ENCODE results near the gene INPP4A.

Gene INPP4A

DNA sequence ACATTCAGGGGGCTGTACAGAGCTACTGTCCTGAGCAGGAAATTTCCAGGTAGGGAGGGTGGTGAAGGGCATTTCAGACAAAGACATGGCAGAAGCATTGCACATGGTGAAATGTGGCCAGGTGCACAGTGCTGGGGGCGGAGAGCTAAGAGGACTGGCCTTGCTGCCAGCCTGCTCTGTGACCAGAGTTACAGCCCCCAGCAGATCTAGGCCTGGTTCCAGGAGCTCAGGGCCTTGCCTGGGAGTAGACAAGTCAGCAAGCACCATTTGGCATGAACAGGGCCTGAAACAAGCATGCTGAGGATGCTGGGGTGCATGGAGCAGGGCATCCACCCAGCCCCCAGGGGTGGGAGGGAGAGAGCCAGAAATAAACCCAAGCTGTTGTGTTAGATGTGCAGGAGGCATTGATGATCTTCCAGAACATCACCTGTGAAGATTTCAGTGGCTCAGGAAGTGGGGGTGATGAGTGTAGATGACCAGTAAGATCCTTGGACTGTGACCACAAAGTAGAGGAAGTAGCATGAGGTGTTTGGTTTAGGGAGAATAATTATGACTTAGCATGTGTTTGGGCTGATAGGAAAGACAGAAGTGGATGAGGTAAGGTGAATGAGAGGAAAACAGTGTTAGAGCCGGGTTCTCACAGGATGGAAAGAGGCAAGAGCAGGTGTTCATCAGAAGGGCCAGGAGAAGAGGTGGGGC is 102.6 kb downstream of the INPP4A start:
- DNase-seq = peak; percentile 20

DNA sequence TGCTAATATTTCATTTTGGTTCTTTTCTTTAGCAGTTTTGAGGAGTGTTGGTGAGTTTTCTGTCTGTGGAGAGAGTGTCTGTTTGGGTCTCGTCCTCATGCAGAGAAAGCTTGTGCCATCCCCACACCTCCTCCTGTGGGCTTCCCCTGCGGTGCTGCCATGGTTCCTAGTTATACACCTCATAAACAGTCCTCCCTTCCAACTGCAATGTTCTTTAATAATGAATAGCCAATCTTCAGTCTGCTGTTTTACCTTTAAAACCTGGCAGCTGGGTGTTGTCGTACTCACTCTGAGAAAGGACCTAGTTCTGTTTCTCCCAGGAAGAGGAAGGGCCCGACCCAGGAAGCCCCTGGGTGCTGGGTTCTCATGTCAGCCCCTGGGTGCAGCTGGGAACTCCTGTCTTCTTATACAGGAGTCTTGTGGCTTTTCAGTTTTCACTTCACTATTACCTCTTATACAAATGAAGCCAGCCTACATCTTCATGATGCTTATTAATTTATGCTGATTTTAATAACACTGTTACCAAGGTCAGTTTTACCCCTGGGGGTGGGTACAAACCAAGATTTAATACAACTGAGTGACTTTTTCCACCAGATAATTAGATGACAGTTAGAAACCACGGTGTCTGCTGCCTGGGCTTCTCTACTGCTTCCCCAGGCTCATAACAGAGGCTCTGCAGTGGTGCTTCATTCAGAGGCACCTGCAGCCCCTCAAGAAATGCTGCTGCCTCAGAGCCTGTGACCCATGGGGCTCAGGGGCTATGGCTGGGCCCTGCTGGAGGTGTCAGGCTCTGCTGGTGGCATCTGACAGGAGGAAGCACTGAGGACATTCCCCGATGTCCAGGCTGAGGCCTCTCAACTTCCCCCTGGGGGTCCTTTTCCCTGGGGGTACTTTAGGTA is 104.5 kb downstream of the INPP4A start:
- DNase-seq = no peak

DNA sequence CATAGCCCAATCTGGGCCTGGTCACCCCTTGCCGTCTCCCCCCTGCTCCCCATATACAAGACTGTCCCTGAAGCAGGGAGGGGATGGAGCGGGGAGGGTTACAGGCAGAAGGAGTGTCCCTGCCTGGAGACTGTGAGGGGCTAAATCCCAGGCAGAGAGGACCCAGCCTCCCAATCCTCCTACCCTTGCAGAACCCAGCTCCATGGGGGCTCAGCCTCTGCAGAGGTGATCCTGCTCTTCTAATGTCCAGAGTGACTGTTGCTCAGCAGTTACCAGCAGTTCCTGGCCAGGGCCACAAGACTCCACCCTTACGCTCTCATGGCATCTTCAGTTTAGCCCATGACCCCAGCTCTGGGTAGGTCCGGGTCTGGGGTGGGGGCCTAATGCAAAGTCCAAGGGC is 105.5 kb downstream of the INPP4A start:
- DNase-seq = no peak

DNA sequence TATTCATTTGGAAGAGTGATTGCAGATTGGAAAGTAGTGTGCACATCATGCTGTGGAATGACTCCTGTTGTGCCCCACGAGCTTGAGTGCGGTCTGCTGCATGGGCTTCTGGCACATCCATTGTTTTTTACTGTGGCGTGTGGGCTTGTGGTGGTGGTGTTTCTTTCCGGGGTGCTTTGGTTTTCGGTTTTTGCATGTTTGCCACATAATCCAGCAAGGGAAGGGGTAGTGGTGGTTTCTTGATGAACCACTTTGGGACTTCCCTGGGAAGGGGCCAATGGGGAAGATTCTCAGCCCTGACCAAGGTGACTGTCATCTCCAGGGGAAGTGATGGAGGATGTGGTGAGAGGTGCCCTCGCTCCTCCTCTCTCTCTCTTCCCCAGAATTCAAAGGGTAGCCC is 106.7 kb downstream of the INPP4A start:
- DNase-seq = no peak

DNA sequence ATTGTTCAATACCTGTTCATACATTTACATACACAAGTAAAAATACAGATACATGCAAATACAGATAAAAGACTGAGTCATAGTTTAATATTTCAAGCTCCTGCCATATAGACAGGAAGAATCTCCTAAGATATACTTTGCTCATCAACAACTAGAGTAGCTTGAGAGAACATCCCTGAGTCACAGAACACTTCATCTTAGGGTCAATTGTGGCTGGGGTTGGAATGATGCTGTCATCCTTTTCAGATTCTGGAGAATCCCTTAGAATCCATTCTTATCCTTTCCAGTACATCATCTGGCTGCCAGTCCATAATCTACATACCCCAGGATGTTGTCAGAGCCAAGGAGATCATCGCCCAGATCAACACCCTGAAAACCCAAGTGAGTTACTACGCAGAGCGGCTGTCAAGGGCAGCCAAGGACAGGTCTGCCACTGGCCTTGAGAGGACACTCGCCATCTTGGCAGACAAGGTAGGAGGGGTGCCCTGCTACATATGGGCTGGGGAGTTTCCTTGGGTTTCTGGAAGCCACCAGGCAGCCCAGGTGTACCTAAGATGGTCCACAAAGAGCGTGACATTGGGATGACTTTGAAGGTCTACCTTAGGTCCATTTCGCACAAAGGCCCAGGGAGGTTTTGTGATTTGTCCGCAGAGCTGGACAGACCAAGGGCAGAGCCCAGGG is 108.0 kb downstream of the INPP4A start:
- no peak for DNase-seq

DNA sequence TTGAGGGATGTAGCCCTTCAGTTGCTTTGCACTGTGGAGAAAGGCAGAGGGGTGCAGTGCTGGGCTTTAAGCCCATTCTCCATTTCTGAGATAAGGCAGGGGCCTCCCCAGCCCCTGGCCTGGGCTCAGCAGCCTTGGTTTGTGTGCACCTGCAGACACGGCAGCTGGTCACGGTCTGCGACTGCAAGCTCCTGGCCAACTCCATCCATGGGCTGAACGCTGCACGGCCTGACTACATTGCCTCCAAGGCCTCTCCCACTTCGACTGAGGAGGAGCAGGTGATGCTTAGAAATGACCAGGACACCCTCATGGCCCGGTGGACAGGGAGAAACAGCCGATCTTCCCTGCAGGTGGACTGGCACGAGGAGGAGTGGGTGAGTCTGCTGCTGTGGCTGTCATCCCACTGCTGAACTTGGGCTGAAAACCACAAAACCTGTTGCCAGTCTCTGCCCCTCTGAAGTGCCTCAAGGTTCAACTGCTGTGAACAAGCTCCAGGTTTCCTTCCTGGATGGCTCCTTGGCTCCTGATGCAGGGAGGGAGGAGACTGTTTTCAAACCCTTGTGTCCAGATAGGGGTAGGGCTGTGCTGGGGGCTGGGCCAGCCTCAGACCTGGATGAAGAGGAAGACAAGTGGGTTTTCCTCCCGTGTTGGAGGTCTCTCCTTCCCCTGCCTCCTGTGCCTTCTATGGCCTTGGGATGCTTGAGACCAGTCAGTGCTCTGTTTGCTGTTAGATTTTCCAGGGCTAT is 109.6 kb downstream of the INPP4A start:
- DNase-seq = no peak

DNA sequence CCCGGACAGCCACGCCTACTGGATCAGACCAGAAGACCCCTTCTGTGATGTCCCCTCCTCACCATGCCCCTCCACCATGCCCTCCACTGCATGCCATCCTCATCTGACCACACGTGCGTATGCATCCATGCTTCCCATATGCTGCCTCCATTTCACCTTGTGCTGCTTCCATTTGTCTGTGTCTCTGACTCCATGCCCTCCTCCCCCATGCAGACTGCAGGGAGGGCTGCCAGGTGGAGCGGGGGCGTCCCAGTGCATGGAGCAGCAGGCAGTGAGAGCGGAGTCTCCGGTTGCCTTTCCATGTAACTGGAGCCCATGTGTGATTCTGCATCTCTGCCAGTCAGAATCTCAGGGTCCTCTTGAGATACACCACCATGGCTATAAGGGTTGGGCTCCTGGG is 111.0 kb downstream of the INPP4A start:
- DNase-seq = no peak

DNA sequence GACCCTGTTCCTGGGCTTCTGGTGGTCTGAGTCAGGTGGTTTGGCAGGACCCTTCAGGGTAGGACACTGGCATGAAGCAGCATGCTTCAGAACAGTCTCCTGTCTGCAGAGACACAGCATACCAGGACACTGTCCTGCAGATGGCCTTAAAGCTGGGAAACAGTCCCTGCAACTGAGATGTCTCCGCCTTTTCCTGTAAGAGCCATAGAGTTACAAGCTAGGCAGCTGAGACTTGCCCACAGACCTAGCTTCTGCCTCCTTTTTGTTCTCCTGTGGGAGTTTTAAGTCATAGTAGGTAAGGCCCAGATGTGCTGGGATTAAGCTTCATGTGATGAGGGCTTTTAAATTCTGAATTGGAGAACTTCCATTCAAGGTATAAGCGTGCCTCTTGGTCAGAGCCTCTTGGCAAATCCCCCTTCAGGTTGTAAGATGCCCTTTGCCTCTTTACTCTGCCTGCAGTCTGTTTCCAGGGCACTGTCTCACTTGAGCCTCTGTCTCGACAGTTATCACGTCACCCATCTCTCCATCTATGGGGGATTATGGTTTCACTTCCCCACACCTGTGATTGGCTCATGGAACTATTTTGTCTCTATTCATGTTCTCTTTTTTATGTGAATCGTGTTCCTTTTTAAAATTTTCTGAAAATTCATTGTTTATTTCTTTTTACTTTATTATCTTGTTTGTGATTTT is 111.8 kb downstream of the INPP4A start:
- DNase-seq = no peak

DNA sequence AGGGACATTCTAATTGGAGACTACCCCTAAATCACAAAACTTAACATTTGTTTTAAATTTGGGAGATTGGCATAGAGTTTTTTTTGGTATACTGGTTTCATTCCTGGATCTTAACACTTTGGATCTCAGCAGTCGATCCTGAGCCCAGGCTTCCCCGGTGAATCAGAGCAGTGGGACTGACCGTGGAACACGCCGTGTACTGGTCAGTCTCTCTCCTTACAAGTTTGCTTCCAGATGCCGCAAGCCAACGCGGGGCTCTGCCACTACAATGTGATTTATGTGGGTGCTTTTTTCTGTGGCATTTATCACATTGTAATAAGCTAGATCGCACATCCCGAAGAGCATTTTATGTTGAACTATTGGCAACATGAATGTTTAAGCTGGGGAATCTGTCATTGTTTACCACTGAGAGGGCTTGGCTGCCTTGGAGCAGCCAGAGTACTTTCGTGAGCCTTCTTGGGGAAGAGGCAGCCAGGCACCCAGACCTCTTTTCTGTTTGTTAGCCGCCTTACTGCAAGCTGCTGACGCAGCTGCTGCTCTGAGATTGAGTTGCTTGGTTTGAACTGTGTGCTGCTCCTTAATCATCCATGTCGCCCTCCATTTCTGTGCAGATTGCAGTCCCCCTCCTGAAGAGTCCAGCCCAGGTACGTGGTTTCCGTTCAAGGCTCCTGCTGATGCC is 114.3 kb downstream of the INPP4A start:
- no peak for DNase-seq

DNA sequence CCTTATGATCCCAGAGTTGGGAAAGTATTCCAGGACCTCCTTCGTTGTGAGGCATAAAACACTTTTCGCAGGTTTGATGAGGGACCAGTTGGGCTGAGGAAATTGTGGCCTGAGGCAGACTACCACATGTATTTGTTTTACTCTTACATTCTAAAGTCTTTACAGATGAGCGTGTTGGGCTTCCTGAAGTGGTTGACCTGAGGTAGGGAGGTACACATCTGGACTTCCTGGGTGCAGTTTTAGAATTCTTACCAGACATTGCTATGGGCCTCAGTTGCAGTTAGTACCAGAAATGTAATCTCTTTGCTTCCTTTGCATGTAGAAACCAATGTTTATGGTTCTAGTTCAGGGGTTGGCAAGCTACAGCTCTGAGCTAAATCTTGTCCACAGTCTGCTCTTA is 114.9 kb downstream of the INPP4A start:
- no peak for DNase-seq

DNA sequence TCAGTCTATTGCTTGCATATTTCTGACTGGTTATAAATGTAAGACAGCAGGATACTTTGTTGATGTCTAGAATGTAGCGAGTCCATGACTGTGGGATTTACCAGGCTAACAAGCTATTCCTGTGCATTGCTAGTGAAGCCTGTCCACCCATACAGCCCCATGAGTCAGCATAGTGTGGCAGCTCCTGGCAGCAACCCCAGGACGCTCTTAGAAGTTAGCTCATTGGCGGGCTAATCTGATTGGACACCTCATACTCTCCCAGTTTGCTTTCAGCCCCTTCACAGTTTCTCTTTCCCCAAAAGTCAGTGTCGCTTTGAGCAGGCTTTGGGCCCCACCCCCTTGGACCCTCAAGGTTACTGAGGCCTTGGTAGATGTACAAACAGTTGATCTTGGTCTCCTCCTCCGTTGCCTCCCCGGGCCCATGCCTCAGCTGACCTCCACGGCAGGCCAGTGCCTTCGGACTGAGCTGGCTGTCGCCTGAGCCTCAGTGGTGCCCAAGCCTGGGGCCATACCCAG is 115.7 kb downstream of the INPP4A start:
- DNase-seq = no peak

DNA sequence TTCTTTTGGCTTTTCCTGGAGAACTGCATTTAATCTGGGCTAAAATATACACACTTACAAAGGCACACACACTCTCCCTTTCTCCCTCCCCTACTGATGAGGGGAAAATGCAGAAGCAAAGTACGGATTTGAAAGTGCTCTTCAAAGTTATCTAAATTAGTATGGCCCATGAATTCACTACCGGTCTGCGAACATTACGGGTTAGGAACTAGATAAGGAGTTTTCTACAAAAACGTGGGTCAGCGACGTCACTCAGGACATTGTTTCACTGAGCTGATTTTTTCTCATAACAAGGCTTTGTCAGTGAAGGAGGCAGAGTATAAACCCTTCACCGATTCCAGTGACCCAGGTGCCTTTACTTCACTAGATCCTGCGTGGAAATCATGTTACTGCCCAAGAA is 116.4 kb downstream of the INPP4A start:
- no peak for DNase-seq

DNA sequence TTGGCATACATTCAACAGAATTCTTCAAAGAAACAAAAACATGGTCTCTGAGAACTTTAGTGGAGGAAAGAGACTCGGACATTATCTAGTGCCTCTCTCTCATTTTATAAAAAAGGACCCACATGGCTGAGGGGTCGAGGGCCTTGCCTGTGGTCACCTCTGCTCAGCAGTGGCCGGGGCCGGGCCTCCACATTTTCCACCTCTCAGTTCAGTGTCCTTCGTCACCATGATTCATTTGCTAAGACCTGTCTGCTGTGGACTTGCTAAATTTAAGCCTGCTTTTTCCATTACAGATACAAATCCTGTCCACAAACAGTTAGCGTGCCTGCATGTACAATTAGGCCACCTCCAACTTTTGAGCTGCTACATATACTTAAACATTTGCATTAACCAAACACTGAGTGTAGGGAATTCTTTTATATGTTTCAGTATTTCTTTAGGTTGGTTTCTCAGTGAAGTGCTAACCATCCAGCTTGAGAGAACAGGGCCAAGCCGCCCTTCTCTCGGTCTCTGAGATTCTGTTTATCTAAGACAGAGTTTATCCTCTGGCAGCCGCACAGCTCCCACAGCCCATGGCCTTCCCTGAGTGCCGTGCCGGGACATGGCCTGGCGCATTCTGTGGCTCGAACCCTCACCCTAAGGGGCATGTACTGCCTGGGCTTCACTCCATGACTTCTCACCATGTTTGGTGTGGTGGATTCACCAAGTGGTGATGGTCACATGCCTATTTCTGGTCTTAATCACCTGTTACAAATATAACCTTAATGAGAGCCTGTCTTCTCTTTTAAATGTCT is 117.4 kb downstream of the INPP4A start:
- DNase-seq = no peak

DNA sequence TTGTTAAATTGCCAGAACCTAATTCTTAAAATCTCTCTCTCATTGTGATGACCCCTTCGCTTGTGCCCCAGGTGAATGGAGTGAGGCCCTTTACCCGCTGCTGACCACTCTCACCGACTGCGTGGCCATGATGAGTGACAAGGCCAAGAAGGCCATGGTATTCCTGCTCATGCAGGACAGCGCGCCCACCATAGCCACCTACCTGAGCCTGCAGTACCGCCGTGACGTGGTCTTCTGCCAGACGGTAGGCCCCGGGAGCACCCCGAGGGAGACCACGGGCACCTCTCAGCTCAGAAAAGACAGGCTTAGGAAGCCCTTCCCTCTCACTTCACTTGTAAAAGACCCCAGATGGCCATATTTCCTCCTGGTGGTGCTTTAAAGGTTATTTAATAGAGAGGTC is 118.7 kb downstream of the INPP4A start:
- DNase-seq = no peak

DNA sequence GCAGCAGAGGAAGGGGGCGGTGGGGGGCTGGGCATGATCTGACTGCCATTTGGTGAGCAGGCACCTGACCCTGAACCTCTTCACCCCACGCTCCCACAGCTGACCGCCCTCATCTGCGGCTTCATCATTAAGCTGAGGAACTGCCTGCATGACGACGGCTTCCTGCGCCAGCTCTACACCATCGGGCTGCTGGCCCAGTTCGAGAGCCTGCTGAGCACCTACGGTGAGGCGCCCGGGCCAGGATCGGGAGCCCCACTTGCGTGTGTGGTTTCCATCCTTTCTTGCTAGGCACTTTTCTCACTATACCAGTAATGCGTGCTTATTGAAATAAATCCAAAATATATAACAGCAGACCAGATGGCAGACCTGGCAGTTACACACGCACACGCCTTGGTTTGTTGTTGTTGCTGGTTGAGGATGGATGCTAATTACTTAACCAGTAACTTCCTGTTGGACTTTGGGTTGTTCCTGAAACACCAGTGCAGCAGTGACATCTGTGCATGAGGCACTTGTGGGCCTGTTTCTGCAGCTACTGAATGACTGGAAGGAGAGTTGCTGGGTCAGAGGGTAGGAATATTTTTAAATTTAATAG is 120.0 kb downstream of the INPP4A start:
- no peak for DNase-seq

DNA sequence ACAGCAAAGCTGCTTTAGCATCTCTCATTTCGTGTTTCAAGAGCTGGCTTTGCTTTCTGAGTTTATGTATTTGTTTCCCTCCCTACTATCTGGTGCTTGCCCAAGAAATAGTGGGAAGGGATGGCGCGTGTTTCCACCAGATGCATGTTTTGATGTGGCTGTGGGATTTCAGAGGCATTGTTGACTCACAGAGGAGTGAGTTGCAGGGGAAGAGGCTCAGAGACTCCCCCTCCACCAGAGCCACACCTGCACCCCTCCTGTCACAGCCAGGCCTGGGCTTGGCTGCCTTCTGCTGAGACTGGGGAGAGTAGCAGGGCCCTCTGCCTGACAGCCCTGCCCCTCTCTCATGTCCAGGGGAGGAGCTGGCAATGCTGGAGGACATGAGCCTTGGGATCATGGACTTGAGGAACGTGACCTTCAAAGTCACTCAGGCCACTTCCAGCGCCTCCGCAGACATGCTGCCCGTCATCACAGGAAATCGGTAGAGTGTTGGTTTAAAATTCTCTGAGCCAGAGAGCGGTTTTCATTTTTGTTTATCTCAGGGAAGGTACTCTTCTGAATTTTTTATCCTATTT is 120.7 kb downstream of the INPP4A start:
- no peak for DNase-seq

DNA sequence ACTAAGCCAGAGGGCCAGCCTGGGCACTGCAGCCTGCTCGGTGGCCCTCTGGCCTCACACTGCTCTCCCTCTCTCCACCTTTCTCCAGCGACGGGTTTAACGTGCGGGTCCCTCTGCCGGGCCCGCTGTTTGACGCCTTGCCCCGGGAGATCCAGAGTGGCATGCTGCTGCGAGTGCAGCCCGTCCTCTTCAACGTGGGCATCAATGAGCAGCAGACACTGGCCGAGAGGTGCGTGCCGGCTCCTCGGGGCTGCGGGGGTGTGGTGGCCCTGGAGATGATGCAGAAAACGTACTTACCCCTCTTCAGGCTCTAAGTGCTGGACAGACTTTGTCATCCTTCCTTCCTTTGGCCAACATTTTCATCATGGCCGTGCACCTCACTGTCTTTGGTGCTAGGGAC is 121.3 kb downstream of the INPP4A start:
- DNase-seq = no peak

DNA sequence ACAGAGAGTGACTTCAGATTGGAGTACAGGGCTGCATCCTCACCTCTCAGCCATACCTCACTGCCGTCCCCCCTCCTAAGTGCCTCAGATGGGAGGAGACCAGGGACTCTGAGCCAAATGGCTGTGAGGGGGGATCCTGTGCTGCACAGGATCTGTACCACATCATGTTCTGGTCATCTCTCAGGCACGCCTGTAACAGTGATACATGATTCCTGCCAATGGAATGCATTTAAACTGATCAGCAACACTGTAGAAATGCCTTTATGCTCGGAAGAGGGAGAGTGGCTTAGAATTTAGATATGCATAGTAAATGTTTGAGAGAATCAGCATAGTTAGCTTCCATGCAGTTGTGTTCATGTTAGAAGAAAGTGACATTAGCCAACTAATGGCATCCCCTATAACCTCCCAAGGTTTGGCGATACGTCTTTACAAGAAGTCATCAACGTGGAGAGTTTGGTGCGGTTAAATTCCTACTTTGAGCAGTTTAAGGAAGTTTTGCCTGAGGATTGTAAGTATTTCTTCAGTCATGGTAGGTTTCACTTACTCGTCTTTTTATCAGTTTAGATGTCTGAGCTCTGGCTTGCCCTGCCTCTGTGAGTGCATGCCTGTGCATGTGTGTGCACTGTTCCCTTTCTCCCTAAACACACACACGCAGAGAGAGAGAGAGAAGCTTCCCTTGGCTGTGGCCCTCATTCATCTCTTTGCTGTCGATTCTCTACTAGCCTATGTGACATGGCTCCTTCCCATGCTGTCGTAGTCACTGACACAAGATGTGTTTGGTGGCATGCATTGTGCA is 123.7 kb downstream of the INPP4A start:
- no peak for DNase-seq

DNA sequence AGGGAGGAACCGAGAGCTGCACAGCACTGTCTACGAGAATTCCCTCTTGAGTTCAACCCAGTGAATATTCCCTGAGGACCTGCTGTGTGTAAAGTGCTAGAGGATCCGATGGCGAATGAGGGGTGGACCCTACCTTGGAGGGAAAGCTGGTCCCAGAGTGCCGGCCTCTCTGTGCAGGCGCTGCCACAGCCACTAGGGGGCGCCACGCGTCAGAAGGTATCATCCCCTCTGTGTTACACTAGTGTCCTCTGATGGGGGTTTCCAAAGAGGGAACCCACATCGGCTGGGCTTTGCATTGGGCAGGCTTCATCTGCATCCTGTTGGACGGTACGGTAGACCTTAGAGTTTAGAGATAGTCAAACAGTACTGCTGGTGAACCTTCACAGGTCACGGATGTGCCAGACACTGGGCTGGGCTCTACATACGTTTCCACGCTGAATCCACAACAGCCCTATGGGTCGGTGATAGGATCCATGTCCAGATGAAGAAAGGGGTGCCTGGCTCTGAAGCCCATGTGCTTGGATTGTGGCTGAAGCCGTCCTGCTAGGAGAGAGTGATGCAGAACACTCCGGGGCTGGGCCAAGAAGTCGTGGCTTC is 124.6 kb downstream of the INPP4A start:
- no peak for DNase-seq
